ENCODE data around the gene ARMS2. TPM values are rescaled to one million over a fixed set of nuclear protein-coding genes. Genes with fewer than 3 reads are reported as not detected.

ARMS2 gene, protein sequence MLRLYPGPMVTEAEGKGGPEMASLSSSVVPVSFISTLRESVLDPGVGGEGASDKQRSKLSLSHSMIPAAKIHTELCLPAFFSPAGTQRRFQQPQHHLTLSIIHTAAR
- not detected for total RNA-seq (2013)
- polyA plus RNA-seq, result not detected
- not detected in 2 replicates for polyA minus RNA-seq
- total RNA-seq, result 0 to 0.46 (median 0) reads per million in 11 experiments

DNA sequence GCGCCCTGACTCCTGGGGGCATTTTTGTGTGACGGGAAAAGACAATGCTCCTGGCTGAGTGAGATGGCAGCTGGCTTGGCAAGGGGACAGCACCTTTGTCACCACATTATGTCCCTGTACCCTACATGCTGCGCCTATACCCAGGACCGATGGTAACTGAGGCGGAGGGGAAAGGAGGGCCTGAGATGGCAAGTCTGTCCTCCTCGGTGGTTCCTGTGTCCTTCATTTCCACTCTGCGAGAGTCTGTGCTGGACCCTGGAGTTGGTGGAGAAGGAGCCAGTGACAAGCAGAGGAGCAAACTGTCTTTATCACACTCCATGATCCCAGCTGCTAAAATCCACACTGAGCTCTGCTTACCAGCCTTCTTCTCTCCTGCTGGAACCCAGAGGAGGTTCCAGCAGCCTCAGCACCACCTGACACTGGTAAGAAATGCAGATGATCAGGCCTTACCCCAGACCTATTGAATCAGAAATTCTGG, at the start of gene ARMS2:
Gene ARMS2 (plus strand): TSS at position 51 of the 478 bp plus-strand sequence. CDS start 75 bp downstream, at position 126.
- no peaks in the 10 kb centered on the region for H3K79me2 ChIP-seq (ENCODE audit: insufficient read depth, low read length)
- Mint-ChIP-seq H3K27ac (no peak within 1 kb of the TSS), H3K27me3 (ENCODE audit: low read depth in 3 of 3) (peaks cover 50 to 76% (median 63%) of the 10 kb centered on the region in 3 donors), H3K36me3 (no peaks in the 10 kb centered on the region), H3K9me3 (peaks cover 0 to 9% (median 3%) of the 10 kb centered on the region in 7 donors), H3K4me1 (peaks cover 4% of the 10 kb centered on the region), H3K4me3 (no peak within 1 kb of the TSS)
- no peak within 1 kb of the TSS for H2AFZ ChIP-seq (ENCODE audit: insufficient read depth, low read depth, low read length, poor library complexity, severe bottlenecking)
- H3K4me2 ChIP-seq (replicated peaks; ENCODE audit: extremely low read depth, low read length, poor library complexity, severe bottlenecking), result no peak within 1 kb of the TSS
- peaks cover 35 to 50% of the 10 kb centered on the region in 2 donors for H3K27me3 ChIP-seq (ENCODE audit: control insufficient read depth in 2 of 2, insufficient read depth in 2 of 2, low read length in 2 of 2)
- TF ChIP-seq, protein P1, sequence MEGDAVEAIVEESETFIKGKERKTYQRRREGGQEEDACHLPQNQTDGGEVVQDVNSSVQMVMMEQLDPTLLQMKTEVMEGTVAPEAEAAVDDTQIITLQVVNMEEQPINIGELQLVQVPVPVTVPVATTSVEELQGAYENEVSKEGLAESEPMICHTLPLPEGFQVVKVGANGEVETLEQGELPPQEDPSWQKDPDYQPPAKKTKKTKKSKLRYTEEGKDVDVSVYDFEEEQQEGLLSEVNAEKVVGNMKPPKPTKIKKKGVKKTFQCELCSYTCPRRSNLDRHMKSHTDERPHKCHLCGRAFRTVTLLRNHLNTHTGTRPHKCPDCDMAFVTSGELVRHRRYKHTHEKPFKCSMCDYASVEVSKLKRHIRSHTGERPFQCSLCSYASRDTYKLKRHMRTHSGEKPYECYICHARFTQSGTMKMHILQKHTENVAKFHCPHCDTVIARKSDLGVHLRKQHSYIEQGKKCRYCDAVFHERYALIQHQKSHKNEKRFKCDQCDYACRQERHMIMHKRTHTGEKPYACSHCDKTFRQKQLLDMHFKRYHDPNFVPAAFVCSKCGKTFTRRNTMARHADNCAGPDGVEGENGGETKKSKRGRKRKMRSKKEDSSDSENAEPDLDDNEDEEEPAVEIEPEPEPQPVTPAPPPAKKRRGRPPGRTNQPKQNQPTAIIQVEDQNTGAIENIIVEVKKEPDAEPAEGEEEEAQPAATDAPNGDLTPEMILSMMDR (IDR thresholded peaks at IDR 0.05), result no peak
- no peaks in the 10 kb centered on the region for H3K4me1 ChIP-seq (ENCODE audit: control insufficient read depth in 1 of 2, insufficient read depth in 2 of 2, low read length in 2 of 2)
- H3K9ac ChIP-seq (ENCODE audit: insufficient read depth, low read length, poor library complexity, severe bottlenecking), result no peak within 1 kb of the TSS
- no peaks in the 10 kb centered on the region for H4K20me1 ChIP-seq (ENCODE audit: insufficient read depth, low read length)
- no peak within 1 kb of the TSS for H3K27ac ChIP-seq (ENCODE audit: low read depth in 1 of 2, low read length in 2 of 2)
- intact Hi-C loops (cut with micrococcal nuclease), result no loop called here
- H3K9me3 ChIP-seq (replicated peaks in 1 of 2; ENCODE audit: control insufficient read depth in 1 of 2, insufficient read depth in 1 of 2, low read length in 2 of 2), result peaks cover 0 to 9% of the 10 kb centered on the region in 2 donors
- WGBS (ENCODE audit: insufficient coverage), result no CpG with 5 or more reads among the region's 7 CpGs
- no peak within 1 kb of the TSS for H3K4me3 ChIP-seq (replicated peaks in 1 of 3; ENCODE audit: low read depth in 2 of 3, low read length in 3 of 3)
- DNase-seq, result no peak
- no peaks in the 10 kb centered on the region for H3K36me3 ChIP-seq (replicated peaks in 1 of 2; ENCODE audit: control insufficient read depth in 1 of 2, insufficient read depth in 2 of 2, low read length in 2 of 2)

DNA sequence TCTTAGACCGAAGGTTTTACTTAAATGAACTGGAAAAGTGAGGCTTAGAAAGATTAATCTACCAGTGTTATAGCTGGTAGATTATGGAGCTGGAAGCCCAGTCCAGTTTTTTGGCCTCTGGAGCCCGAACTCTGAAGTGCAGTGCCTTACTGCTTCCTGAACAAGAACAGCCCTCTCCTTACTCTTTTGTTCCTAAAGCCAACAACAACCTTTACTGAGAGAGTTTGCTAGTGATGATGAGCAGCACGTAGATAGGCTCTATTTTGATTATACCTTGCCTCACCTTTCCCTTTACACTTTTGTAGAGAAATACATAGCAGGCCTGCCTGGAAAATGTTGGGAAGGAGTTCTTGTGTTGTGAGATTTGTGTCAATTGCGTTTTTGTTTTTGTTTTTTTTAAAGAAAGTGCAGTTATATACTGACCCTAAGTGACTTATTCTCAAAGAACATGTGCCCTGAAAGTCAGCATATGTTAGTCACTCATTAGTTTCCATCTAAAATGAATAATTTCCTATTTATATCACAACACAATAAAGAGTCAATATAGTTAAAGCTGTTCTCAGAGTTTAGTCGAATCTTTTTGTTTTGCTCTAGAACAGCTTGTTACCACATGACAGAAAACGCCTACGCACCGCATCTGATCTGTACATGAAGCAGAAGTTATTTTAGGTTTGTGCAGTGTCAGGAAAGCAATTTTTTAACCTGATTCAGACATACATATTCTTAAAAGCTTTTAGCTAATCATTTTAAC, 46.9 kb upstream of the ARMS2 start:
- DNase-seq, result no peak
- Mint-ChIP-seq H3K27ac (no peak overlapping the region), H3K27me3 (ENCODE audit: low read depth in 3 of 3) (peaks cover 0 to 2% (median 0%) of the 10 kb centered on the region in 3 donors), H3K36me3 (peaks cover 9 to 25% of the 10 kb centered on the region in 2 donors), H3K9me3 (peaks cover 0 to 1% (median 0%) of the 10 kb centered on the region in 7 donors), H3K4me3 (no peak overlapping the region), H3K4me1 (peaks cover 3% of the 10 kb centered on the region)
- no peak overlapping the region for H3K27ac ChIP-seq (ENCODE audit: low read depth in 1 of 2, low read length in 2 of 2)
- H3K9ac ChIP-seq (ENCODE audit: insufficient read depth, low read length, poor library complexity, severe bottlenecking), result no peak overlapping the region
- no peak overlapping the region for H2AFZ ChIP-seq (ENCODE audit: insufficient read depth, low read depth, low read length, poor library complexity, severe bottlenecking)
- peaks cover 0 to 4% of the 10 kb centered on the region in 2 donors for H3K36me3 ChIP-seq (replicated peaks in 1 of 2; ENCODE audit: control insufficient read depth in 1 of 2, insufficient read depth in 2 of 2, low read length in 2 of 2)
- no peaks in the 10 kb centered on the region for H3K27me3 ChIP-seq (ENCODE audit: control insufficient read depth in 2 of 2, insufficient read depth in 2 of 2, low read length in 2 of 2)
- H4K20me1 ChIP-seq (ENCODE audit: insufficient read depth, low read length), result no peaks in the 10 kb centered on the region
- no peaks in the 10 kb centered on the region for H3K9me3 ChIP-seq (replicated peaks in 1 of 2; ENCODE audit: control insufficient read depth in 1 of 2, insufficient read depth in 1 of 2, low read length in 2 of 2)
- no peaks in the 10 kb centered on the region for H3K4me1 ChIP-seq (ENCODE audit: control insufficient read depth in 1 of 2, insufficient read depth in 2 of 2, low read length in 2 of 2)
- WGBS (ENCODE audit: insufficient coverage), result 100% methylated on average over 1 of the region's 8 CpGs
- H3K4me3 ChIP-seq (replicated peaks in 1 of 3; ENCODE audit: low read depth in 2 of 3, low read length in 3 of 3), result no peak overlapping the region
- intact Hi-C loops (cut with micrococcal nuclease), result no loop called here
- H3K79me2 ChIP-seq (ENCODE audit: insufficient read depth, low read length), result no peaks in the 10 kb centered on the region
- no peak overlapping the region for H3K4me2 ChIP-seq (replicated peaks; ENCODE audit: extremely low read depth, low read length, poor library complexity, severe bottlenecking)
- TF ChIP-seq, protein P1 (IDR thresholded peaks at IDR 0.05), result no peak

Measured in CD14-positive monocyte (primary cell).